ENCODE data around the gene RNF150.

The RNF150 gene

GRCh38 chr4:141066690-141067089, 66.6 kb downstream of the RNF150 start:
- no peak overlapping the region for H3K4me3 ChIP-seq (ENCODE audit: control insufficient read depth, low read depth, low read length)
- no peak for TF ChIP-seq CTCF (IDR thresholded peaks at IDR 0.05; ENCODE audit: control insufficient read depth, insufficient read depth, low read depth, low read length, missing control alignments)
- DNase-seq (ENCODE audit: low read depth), result no peak

DNA sequence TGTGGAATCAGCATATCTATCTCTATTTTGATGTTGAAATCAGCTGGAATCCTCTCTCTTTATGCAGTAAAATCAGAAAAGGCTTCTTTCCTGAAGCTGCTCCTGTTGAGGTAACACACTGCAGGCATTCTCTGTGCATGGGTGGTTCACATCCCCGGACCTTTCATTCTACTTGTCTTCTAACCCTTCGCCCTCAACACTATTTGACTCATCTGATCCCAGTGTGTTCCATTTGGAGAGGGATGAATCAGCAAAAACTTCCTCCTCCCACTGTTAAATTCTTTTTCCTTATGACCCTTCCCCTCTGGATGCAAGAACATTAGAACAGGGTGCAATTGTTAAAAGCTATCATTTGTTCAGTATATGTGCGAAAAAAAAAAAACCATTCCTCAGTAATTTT, 67.4 kb downstream of the RNF150 start:
- no peak for DNase-seq (ENCODE audit: low read depth)
- no peak overlapping the region for H3K4me3 ChIP-seq (ENCODE audit: control insufficient read depth, low read depth, low read length)
- no peak for TF ChIP-seq CTCF (IDR thresholded peaks at IDR 0.05; ENCODE audit: control insufficient read depth, insufficient read depth, low read depth, low read length, missing control alignments)

DNA sequence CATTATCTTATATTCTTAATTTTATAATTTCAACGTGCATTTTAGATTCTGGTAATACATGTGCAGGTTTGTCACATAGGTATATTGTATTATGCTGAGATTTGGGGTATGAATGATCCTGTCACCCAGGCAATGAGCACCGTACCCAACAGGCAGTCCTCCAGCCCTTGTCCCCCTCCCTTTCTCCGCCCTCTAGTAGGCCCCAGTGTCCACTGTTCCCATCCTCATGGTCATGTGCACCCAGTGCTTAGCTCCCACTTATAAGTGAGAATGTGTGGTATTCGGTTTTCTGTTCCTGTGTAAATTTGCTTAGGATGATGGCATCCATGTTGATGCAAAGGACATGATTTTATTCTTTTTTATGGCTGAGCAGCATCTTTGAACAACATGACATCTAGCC, 70.6 kb downstream of the RNF150 start:
- no peak for TF ChIP-seq CTCF (IDR thresholded peaks at IDR 0.05; ENCODE audit: control insufficient read depth, insufficient read depth, low read depth, low read length, missing control alignments)
- no peak for DNase-seq (ENCODE audit: low read depth)
- no peak overlapping the region for H3K4me3 ChIP-seq (ENCODE audit: control insufficient read depth, low read depth, low read length)

DNA sequence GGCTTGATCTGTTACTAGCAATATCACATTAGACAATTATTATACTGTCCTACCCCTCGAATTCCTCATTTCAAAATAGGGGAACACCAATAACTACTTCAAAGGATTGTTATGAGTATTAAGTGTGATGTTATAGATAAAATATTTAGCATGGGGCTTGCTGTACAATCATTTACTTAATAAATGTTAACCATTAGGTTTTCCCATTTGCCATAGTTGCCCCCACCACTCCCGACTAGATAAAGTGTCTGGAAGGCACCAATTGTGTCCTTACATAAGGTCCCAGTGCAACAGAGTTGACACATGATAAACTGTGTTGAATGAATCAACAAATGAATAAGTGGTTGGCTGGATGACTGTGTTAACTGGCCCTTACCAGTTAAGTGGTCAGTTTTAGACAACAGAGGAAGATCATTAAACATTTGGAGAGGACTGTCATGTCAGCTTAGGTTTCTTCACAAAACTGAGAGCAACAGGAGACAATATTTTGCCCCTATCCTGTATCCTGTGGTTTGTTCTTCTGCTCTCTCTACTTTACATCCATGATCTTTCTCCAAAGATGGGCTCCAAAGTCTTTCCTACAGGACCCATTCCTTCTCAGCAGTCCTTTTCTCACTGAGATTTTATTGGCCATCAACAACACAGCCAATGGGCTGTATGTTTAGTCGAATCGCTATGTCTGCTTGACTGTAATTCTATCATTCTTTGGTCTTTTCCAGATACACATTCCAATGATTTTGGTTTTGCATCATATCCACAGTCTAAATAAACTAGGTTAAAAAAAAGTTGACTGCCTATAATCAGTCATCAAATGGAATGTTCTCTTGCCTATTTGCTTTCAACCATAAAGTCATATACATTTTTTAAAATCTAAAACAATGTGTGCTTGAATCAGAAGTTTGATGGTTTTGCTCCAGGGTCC, 74.4 kb downstream of the RNF150 start:
- no peak overlapping the region for H3K4me3 ChIP-seq (ENCODE audit: control insufficient read depth, low read depth, low read length)
- TF ChIP-seq CTCF (IDR thresholded peaks at IDR 0.05; ENCODE audit: control insufficient read depth, insufficient read depth, low read depth, low read length, missing control alignments), result no peak
- DNase-seq (ENCODE audit: low read depth), result peak; percentile 46

GRCh38 chr4:141057582-141057981, 75.7 kb downstream of the RNF150 start:
- H3K4me3 ChIP-seq (ENCODE audit: control insufficient read depth, low read depth, low read length), result no peak overlapping the region
- no peak for DNase-seq (ENCODE audit: low read depth)
- TF ChIP-seq CTCF (IDR thresholded peaks at IDR 0.05; ENCODE audit: control insufficient read depth, insufficient read depth, low read depth, low read length, missing control alignments), result no peak

- DNase-seq (ENCODE audit: low read depth), result no peak
- no peak overlapping the region for H3K4me3 ChIP-seq (ENCODE audit: control insufficient read depth, low read depth, low read length)
- TF ChIP-seq CTCF (IDR thresholded peaks at IDR 0.05; ENCODE audit: control insufficient read depth, insufficient read depth, low read depth, low read length, missing control alignments), result no peak
These were observed 76.8 kb downstream of the RNF150 start for GRCh38 chr4:141056473-141056872.

Data from AG09309 (cell line).